Lower lobe of right lung (tissue), 2 donors: ENCODE results near the gene MYCL. TPM values are rescaled to one million over a fixed set of nuclear protein-coding genes. Genes with fewer than 3 reads are reported as not detected.

Source experiments
- ATAC-seq, 2 donors: fragments of 200-7000 bp; cut with Tn5 transposase; one replicate each; pipeline ENCODE4 v1.9.1; 2020 to 2022; ENCODE audit warnings: mild to moderate bottlenecking in 2 of 2, moderate library complexity in 2 of 2
- DNase-seq: peaks from one replicate; pipeline ENCODE4 v3.0.0-alpha.2; 2020
- H3K27ac ChIP-seq: fragments of 200-600 bp; one replicate; pipeline ENCODE4 v1.8.0; 2022
- H3K27me3 ChIP-seq: fragments of 200-600 bp; one replicate; pipeline ENCODE4 v1.8.0; 2022; ENCODE audit warnings: low read depth
- H3K36me3 ChIP-seq: fragments of 200-600 bp; one replicate; pipeline ENCODE4 v1.8.0; 2022; ENCODE audit warnings: mild to moderate bottlenecking
- H3K4me1 ChIP-seq: fragments of 200-600 bp; one replicate; pipeline ENCODE4 v1.8.0; 2022
- H3K4me3 ChIP-seq: fragments of 200-600 bp; one replicate; pipeline ENCODE4 v1.8.0; 2022; ENCODE audit warnings: mild to moderate bottlenecking
- H3K9me3 ChIP-seq: fragments of 200-600 bp; one replicate; pipeline ENCODE4 v1.8.0; 2022
- intact Hi-C: fragments of 100-400 bp; cut with DNase I; formaldehyde crosslinking; loops from one replicate; pipeline ENCODE4 v1.11.0; 2022
- total RNA-seq: library from RNA; stranded (reverse); fragmentation: NEBNext Ultra II Directional; extraction: Animal tissue kit (Norgen Biotek cat#: 25700); gene quantifications from one replicate; pipeline ENCODE4 v1.2.1, GENCODE V29; 2021
- TF ChIP-seq, protein P1 (sequence below): fragments of 200-600 bp; IDR thresholded peaks from one replicate; pipeline ENCODE4 v1.8.0; 2022; ENCODE audit warnings: antibody characterized with exemption, mild to moderate bottlenecking
- donor health status: DM: no; HTN: yes; CAD: no; lungs with severe emphysema.

The MYCL gene
- total RNA-seq, 1 donor from 2014 or later, result 3.9 TPM

- ATAC-seq, result no peak
- no peak overlapping the region for H3K27ac ChIP-seq
- peaks cover 43% of the 10 kb centered on the region for H3K27me3 ChIP-seq
- no peaks in the 10 kb centered on the region for H3K9me3 ChIP-seq
- intact Hi-C loops, result no loop called here
- H3K36me3 ChIP-seq, result no peaks in the 10 kb centered on the region
- no peak for DNase-seq
- TF ChIP-seq, protein P1, sequence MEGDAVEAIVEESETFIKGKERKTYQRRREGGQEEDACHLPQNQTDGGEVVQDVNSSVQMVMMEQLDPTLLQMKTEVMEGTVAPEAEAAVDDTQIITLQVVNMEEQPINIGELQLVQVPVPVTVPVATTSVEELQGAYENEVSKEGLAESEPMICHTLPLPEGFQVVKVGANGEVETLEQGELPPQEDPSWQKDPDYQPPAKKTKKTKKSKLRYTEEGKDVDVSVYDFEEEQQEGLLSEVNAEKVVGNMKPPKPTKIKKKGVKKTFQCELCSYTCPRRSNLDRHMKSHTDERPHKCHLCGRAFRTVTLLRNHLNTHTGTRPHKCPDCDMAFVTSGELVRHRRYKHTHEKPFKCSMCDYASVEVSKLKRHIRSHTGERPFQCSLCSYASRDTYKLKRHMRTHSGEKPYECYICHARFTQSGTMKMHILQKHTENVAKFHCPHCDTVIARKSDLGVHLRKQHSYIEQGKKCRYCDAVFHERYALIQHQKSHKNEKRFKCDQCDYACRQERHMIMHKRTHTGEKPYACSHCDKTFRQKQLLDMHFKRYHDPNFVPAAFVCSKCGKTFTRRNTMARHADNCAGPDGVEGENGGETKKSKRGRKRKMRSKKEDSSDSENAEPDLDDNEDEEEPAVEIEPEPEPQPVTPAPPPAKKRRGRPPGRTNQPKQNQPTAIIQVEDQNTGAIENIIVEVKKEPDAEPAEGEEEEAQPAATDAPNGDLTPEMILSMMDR, result no peak
- H3K4me1 ChIP-seq, result peaks cover 37% of the 10 kb centered on the region
- H3K4me3 ChIP-seq, result no peak overlapping the region
These were observed 3.5 kb downstream of the MYCL start for GRCh38 chr1:39898191-39898590.

GRCh38 chr1:39896909-39897685 is 4.6 kb downstream of the MYCL start:
- H3K4me1 ChIP-seq, result peaks cover 41% of the 10 kb centered on the region
- H3K36me3 ChIP-seq, result no peaks in the 10 kb centered on the region
- TF ChIP-seq, protein P1, result no peak
- H3K9me3 ChIP-seq, result no peaks in the 10 kb centered on the region
- intact Hi-C loops, result no loop called here
- ATAC-seq (no peak), DNase-seq (no peak)
- H3K27ac ChIP-seq, result no peak overlapping the region
- H3K27me3 ChIP-seq, result peaks cover 36% of the 10 kb centered on the region
- H3K4me3 ChIP-seq, result no peak overlapping the region

GRCh38 chr1:39895731-39896480 is 5.8 kb downstream of the MYCL start:
- no peak overlapping the region for H3K27ac ChIP-seq
- peaks cover 47% of the 10 kb centered on the region for H3K4me1 ChIP-seq
- H3K36me3 ChIP-seq, result no peaks in the 10 kb centered on the region
- TF ChIP-seq, protein P1, result no peak
- H3K9me3 ChIP-seq, result no peaks in the 10 kb centered on the region
- ATAC-seq (no peak), DNase-seq (no peak)
- H3K27me3 ChIP-seq, result peaks cover 30% of the 10 kb centered on the region
- intact Hi-C loops, result no loop called here
- H3K4me3 ChIP-seq, result no peak overlapping the region

DNA sequence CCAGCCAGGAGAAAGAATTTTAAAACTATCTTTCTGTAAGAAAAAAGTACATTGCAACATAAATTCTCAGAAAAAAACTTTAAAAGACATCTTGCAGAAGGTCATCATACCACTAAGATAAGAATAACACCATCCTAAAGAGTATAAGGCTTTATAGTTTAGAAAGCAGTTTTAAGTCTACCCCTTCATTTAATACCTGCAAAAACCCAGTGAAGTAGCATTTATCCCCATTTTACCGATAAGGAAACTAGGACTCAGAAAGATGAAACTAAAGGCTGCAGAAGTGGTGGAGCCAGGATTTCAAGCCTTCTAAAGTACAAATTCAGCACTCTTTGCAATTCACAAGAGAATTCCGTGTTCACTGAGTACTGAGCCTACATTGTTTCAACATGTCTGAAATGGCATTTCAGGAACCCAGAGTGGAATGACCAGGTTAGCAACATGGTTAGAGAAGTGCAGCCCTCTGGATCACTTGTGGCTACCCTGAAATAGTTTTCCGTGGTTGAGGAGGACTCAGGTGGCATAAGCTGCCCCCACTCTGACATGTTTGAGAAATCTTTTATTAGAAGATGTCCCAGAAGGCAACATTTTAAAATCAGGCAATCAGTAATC is 6.7 kb downstream of the MYCL start:
- Histone ChIP-seq H3K4me3 (no peak overlapping the region), H3K4me1 (peaks cover 42% of the 10 kb centered on the region), H3K9me3 (no peaks in the 10 kb centered on the region), H3K36me3 (no peaks in the 10 kb centered on the region), H3K27me3 (peaks cover 21% of the 10 kb centered on the region), H3K27ac (no peak overlapping the region)
- TF ChIP-seq, protein P1, result no peak
- peak; percentile 60 to 71 for ATAC-seq
- no peak for DNase-seq
- intact Hi-C loops, result no loop called here
